GM18511 (cell line): Measurements from ENCODE around the gene POU3F1.

Source experiments
- ATAC-seq: cut with Tn5 transposase; IDR thresholded peaks from one replicate; pipeline ENCODE4 v1.9.1; 2021; ENCODE audit warnings: mild to moderate bottlenecking, moderate library complexity; ENCODE audit not compliant: unreplicated experiment

POU3F1 gene

GRCh38 chr1:38046333-38046883 is at the start of gene POU3F1:
Gene POU3F1, minus strand, starts transcription at chr1:38046793. Its CDS starts 50 bp downstream, at chr1:38046743.
- ATAC-seq, result peak; percentile 13

GRCh38 chr1:38095454-38095931 is 48.9 kb upstream of the POU3F1 start:
- no peak for ATAC-seq

- no peak for ATAC-seq
These were observed 48.2 kb upstream of the POU3F1 start for GRCh38 chr1:38094711-38095290.

GRCh38 chr1:38093569-38094520 is 47.3 kb upstream of the POU3F1 start:
- ATAC-seq, result no peak

GRCh38 chr1:38092256-38092655 is 45.7 kb upstream of the POU3F1 start:
- ATAC-seq, result no peak

- no peak for ATAC-seq
These were observed 44.2 kb upstream of the POU3F1 start for GRCh38 chr1:38090796-38091195.

- ATAC-seq, result no peak
These were observed 43.2 kb upstream of the POU3F1 start for GRCh38 chr1:38089712-38090360.

- no peak for ATAC-seq
These were observed 42.2 kb upstream of the POU3F1 start for GRCh38 chr1:38088791-38089190.

- no peak for ATAC-seq
These were observed 41.8 kb upstream of the POU3F1 start for GRCh38 chr1:38088366-38088765.

- ATAC-seq, result no peak
These were observed 41.1 kb upstream of the POU3F1 start for GRCh38 chr1:38087676-38088075.

- ATAC-seq, result no peak
These were observed 39.2 kb upstream of the POU3F1 start for GRCh38 chr1:38085666-38086330.

GRCh38 chr1:38084700-38085099 is 38.1 kb upstream of the POU3F1 start:
- ATAC-seq, result no peak

GRCh38 chr1:38084113-38084512 is 37.5 kb upstream of the POU3F1 start:
- no peak for ATAC-seq

- ATAC-seq, result no peak
These were observed 36.9 kb upstream of the POU3F1 start for GRCh38 chr1:38083541-38083940.

GRCh38 chr1:38082769-38083263 is 36.2 kb upstream of the POU3F1 start:
- ATAC-seq, result no peak

- no peak for ATAC-seq
These were observed 32.4 kb upstream of the POU3F1 start for GRCh38 chr1:38079019-38079418.

GRCh38 chr1:38077523-38078147 is 31.0 kb upstream of the POU3F1 start:
- ATAC-seq, result no peak

- no peak for ATAC-seq
These were observed 29.9 kb upstream of the POU3F1 start for GRCh38 chr1:38076455-38076854.

- no peak for ATAC-seq
These were observed 29.4 kb upstream of the POU3F1 start for GRCh38 chr1:38076038-38076437.

GRCh38 chr1:38075191-38075590 is 28.6 kb upstream of the POU3F1 start:
- ATAC-seq, result no peak
